HepG2 (cell line): ENCODE measurements around the gene PLD1. TPM values are rescaled to one million over a fixed set of nuclear protein-coding genes. Genes with fewer than 3 reads are reported as not detected.
A peak's percentile ranks its signal among the peaks of the same experiment; 100 is the strongest.

Source experiments
- CAMTA2 ChIP-seq: sonication (generic); formaldehyde crosslinking; IDR thresholded peaks from 2 replicates; pipeline ENCODE4 v1.4.0; 2020; ENCODE audit warnings: mild to moderate bottlenecking, missing genetic modification reagents, borderline replicate concordance
- CHD4 ChIP-seq: fragments of 200-600 bp; sonication (generic); IDR thresholded peaks from 2 replicates; pipeline ENCODE4 v1.7.0; 2017; ENCODE audit warnings: mild to moderate bottlenecking, low read length, borderline replicate concordance
- DR1 ChIP-seq: sonication (generic); formaldehyde crosslinking; IDR thresholded peaks from 2 replicates; pipeline ENCODE4 v1.8.0; 2021; ENCODE audit warnings: mild to moderate bottlenecking, missing genetic modification reagents, inconsistent platforms
- ERF ChIP-seq: IDR thresholded peaks from 2 replicates; pipeline ENCODE4 v1.6.1; 2018; ENCODE audit warnings: missing biosample characterization, missing genetic modification reagents
- FOXA1 ChIP-seq, 2 experiments: fragments of 450-650 bp in 1 of 2; sonication (generic) in 1 of 2; formaldehyde crosslinking in 1 of 2; IDR thresholded peaks; 2 replicates each; pipeline versions ENCODE4 v1.4.0 to v1.6.1; 2016 to 2020; ENCODE audit warnings: missing genetic modification reagents in 1 of 2
- FOXJ3 ChIP-seq: sonication (generic); formaldehyde crosslinking; IDR thresholded peaks from 2 replicates; pipeline ENCODE4 v1.4.0; 2020; ENCODE audit warnings: missing genetic modification reagents, mild to moderate bottlenecking, borderline replicate concordance
- GTF3A ChIP-seq: sonication (generic); formaldehyde crosslinking; conservative IDR thresholded peaks from 2 replicates; pipeline ENCODE4 v1.4.0; 2020; ENCODE audit warnings: mild to moderate bottlenecking, missing genetic modification reagents
- NPAS2 ChIP-seq: sonication (generic); formaldehyde crosslinking; IDR thresholded peaks from 2 replicates; pipeline ENCODE4 v1.8.0; 2022; ENCODE audit warnings: mild to moderate bottlenecking, missing genetic modification reagents, borderline replicate concordance
- SMARCC2 ChIP-seq: fragments of 450-650 bp; IDR thresholded peaks from 2 replicates; pipeline ENCODE4 v1.6.1; 2017; ENCODE audit warnings: antibody characterized with exemption, mild to moderate bottlenecking
- SMARCE1 ChIP-seq: fragments of 450-650 bp; IDR thresholded peaks from 2 replicates; pipeline ENCODE4 v1.6.1; 2017; ENCODE audit warnings: borderline replicate concordance
- SOX13 ChIP-seq, 3 experiments: fragments of 450-650 bp in 1 of 3; sonication (generic) in 1 of 3; formaldehyde crosslinking in 1 of 3; IDR thresholded peaks in 2 of 3; conservative IDR thresholded peaks in 1 of 3; 2 replicates each; pipeline versions ENCODE4 v1.5.0 to v1.6.1; 2016 to 2020; ENCODE audit warnings: antibody characterized with exemption in 1 of 3, mild to moderate bottlenecking in 1 of 3, missing compliant biosample characterization in 1 of 3, missing genetic modification reagents in 1 of 3, moderate library complexity in 1 of 3
- SUZ12 ChIP-seq: fragments of 150-350 bp; IDR thresholded peaks from 2 replicates; pipeline ENCODE4 v1.6.1; 2014; ENCODE audit warnings: low read depth, low read length
- ZC3H13 ChIP-seq: sonication (generic); formaldehyde crosslinking; IDR thresholded peaks from 2 replicates; pipeline ENCODE4 v1.8.1; 2023; ENCODE audit warnings: mild to moderate bottlenecking, missing genetic modification reagents, moderate library complexity
- ZNF143 ChIP-seq: sonication (generic); formaldehyde crosslinking; IDR thresholded peaks from 2 replicates; pipeline ENCODE4 v1.4.0; 2020; ENCODE audit warnings: missing genetic modification reagents
- ZNF367 ChIP-seq: sonication (generic); formaldehyde crosslinking; IDR thresholded peaks from 2 replicates; pipeline ENCODE4 v1.4.0; 2020; ENCODE audit warnings: missing genetic modification reagents, borderline replicate concordance
- ZNF616 ChIP-seq: sonication (generic); formaldehyde crosslinking; IDR thresholded peaks from 2 replicates; pipeline ENCODE4 v1.5.0; 2020; ENCODE audit warnings: low read depth, mild to moderate bottlenecking, missing genetic modification reagents
- ZNF720 ChIP-seq: sonication (generic); formaldehyde crosslinking; IDR thresholded peaks from 2 replicates; pipeline ENCODE4 v1.4.0; 2020; ENCODE audit warnings: missing genetic modification reagents
- ZSCAN29 ChIP-seq: sonication (generic); formaldehyde crosslinking; conservative IDR thresholded peaks from 2 replicates; pipeline ENCODE4 v1.4.0; 2020; ENCODE audit warnings: mild to moderate bottlenecking, missing genetic modification reagents
- ZZZ3 ChIP-seq: sonication (generic); formaldehyde crosslinking; IDR thresholded peaks from 2 replicates; pipeline ENCODE4 v1.4.0; 2020; ENCODE audit warnings: missing genetic modification reagents, mild to moderate bottlenecking, borderline replicate concordance
- polyA plus RNA-seq, 8 experiments: library from polyadenylated mRNA; depleted of rRNA in 3 of 8; stranded (reverse) in 7 of 8; unstranded in 1 of 8; fragments of >200 nt; fragmentation: Illumina TruSeq in 4 of 8; extraction: Trizol in 4 of 8; gene quantifications; 2 replicates each; pipeline versions ENCODE4 v1.2.1 to v1.2.3, GENCODE V29; 2011 to 2016; ENCODE audit warnings: low read depth in 4 of 8, missing spikeins in 1 of 8, mixed read lengths in 1 of 8; ENCODE audit not compliant: insufficient read depth in 1 of 8
- total RNA-seq, 5 experiments: library from RNA; depleted of rRNA; stranded (reverse); fragments of >200 nt; fragmentation: Illumina TruSeq; extraction: Trizol; gene quantifications; 2 replicates each; pipeline ENCODE4 v1.2.3, GENCODE V29; 2016; ENCODE audit warnings: low read depth in 1 of 5
- TF ChIP-seq, protein P1 (sequence below): sonication (generic); formaldehyde crosslinking; IDR thresholded peaks from 2 replicates; pipeline ENCODE4 v1.4.0; 2020; ENCODE audit warnings: low read depth, missing genetic modification reagents
- TF ChIP-seq, protein P2 (sequence below): sonication (generic); formaldehyde crosslinking; IDR thresholded peaks from 2 replicates; pipeline ENCODE4 v1.4.0; 2020; ENCODE audit warnings: missing genetic modification reagents, borderline replicate concordance
- TF ChIP-seq, protein P3 (sequence below): sonication (generic); formaldehyde crosslinking; IDR thresholded peaks from 2 replicates; pipeline ENCODE4 v1.9.0; 2021; ENCODE audit warnings: missing genetic modification reagents, mild to moderate bottlenecking, borderline replicate concordance

Gene PLD1
- total and polyA plus RNA-seq, 2 of the 13 experiments (the other 11 are each of a cell fraction or from before 2014, with no cell fraction given): 27.1 to 59.4 TPM

DNA sequence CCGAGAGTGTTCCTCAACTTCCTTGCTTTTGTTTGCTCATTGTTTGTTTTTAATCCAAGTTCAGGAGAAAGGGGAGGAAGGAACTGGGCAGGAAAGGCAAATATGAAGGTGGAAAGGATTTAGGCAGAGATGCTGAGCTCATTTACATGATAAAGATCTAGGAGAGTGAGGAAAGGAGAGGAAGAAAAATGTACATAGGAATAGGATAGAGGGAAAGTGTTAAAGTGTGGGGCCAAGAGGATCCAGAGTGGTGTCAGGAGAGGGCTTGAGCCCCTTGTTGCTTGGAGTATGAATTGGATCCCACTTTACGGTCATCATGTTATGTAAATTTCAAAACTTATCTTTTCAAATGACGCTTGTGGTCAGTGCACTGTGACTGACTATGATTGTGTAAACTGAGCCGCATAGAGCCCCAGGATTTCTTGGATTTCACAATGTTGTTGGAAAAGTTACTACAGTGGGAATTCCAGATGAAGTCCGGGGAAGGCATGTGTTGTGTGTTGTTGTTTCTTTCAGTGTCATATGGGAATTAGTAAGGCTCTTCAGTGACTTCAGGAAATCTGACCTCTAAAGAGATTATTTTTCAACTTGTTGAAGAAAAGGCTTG lies 15.0 kb upstream of the PLD1 start (continued):
- peak; percentile 48; the same call in 1 of the 2 replicates for TF ChIP-seq ERF (CRISPR knock-in tag)
- TF ChIP-seq SMARCC2: no peak
- TF ChIP-seq DR1 (CRISPR knock-in tag): no peak
- TF ChIP-seq ZNF720: no peak
- no peak for TF ChIP-seq ZC3H13 (CRISPR knock-in tag)
- TF ChIP-seq, protein P1, sequence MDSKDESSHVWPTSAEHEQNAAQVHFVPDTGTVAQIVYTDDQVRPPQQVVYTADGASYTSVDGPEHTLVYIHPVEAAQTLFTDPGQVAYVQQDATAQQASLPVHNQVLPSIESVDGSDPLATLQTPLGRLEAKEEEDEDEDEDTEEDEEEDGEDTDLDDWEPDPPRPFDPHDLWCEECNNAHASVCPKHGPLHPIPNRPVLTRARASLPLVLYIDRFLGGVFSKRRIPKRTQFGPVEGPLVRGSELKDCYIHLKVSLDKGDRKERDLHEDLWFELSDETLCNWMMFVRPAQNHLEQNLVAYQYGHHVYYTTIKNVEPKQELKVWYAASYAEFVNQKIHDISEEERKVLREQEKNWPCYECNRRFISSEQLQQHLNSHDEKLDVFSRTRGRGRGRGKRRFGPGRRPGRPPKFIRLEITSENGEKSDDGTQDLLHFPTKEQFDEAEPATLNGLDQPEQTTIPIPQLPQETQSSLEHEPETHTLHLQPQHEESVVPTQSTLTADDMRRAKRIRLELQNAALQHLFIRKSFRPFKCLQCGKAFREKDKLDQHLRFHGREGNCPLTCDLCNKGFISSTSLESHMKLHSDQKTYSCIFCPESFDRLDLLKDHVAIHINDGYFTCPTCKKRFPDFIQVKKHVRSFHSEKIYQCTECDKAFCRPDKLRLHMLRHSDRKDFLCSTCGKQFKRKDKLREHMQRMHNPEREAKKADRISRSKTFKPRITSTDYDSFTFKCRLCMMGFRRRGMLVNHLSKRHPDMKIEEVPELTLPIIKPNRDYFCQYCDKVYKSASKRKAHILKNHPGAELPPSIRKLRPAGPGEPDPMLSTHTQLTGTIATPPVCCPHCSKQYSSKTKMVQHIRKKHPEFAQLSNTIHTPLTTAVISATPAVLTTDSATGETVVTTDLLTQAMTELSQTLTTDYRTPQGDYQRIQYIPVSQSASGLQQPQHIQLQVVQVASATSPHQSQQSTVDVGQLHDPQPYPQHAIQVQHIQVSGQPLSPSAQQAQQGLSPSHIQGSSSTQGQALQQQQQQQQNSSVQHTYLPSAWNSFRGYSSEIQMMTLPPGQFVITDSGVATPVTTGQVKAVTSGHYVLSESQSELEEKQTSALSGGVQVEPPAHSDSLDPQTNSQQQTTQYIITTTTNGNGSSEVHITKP (CRISPR knock-in tag): no peak
- no peak for TF ChIP-seq CAMTA2 (CRISPR knock-in tag)
- 0 out of 2 replicates have a peak, but pooled peaks have one; percentile 33 for TF ChIP-seq SOX13 (IDR thresholded peaks at IDR 0.05)
- peak in 1 of 2 experiments; percentile 65; a peak in 2 of 4 replicates for TF ChIP-seq SOX13 (CRISPR knock-in tag; conservative IDR thresholded peaks at IDR 0.05 in 1 of 2, IDR thresholded peaks at IDR 0.05 in 1 of 2)
- TF ChIP-seq CHD4: peak; percentile 45; the same call in 1 of the 2 replicates
- no peak for TF ChIP-seq NPAS2
- no peak for TF ChIP-seq FOXA1 (IDR thresholded peaks at IDR 0.05)
- TF ChIP-seq FOXA1 (CRISPR knock-in tag; IDR thresholded peaks at IDR 0.05): no peak
- no peak for TF ChIP-seq SMARCE1
- TF ChIP-seq, protein P2, sequence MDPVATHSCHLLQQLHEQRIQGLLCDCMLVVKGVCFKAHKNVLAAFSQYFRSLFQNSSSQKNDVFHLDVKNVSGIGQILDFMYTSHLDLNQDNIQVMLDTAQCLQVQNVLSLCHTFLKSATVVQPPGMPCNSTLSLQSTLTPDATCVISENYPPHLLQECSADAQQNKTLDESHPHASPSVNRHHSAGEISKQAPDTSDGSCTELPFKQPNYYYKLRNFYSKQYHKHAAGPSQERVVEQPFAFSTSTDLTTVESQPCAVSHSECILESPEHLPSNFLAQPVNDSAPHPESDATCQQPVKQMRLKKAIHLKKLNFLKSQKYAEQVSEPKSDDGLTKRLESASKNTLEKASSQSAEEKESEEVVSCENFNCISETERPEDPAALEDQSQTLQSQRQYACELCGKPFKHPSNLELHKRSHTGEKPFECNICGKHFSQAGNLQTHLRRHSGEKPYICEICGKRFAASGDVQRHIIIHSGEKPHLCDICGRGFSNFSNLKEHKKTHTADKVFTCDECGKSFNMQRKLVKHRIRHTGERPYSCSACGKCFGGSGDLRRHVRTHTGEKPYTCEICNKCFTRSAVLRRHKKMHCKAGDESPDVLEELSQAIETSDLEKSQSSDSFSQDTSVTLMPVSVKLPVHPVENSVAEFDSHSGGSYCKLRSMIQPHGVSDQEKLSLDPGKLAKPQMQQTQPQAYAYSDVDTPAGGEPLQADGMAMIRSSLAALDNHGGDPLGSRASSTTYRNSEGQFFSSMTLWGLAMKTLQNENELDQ (CRISPR knock-in tag): no peak
- no peak for TF ChIP-seq ZSCAN29
- 0 out of 2 replicates have a peak, but pooled peaks have one; percentile 35 for TF ChIP-seq FOXJ3 (CRISPR knock-in tag)
- TF ChIP-seq, protein P3, sequence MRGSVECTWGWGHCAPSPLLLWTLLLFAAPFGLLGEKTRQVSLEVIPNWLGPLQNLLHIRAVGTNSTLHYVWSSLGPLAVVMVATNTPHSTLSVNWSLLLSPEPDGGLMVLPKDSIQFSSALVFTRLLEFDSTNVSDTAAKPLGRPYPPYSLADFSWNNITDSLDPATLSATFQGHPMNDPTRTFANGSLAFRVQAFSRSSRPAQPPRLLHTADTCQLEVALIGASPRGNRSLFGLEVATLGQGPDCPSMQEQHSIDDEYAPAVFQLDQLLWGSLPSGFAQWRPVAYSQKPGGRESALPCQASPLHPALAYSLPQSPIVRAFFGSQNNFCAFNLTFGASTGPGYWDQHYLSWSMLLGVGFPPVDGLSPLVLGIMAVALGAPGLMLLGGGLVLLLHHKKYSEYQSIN: no peak
- no peak for TF ChIP-seq ZNF367
- no peak for TF ChIP-seq ZNF143 (CRISPR knock-in tag)
- no peak for TF ChIP-seq ZZZ3 (CRISPR knock-in tag)
- no peak for TF ChIP-seq GTF3A (CRISPR knock-in tag)
- no peak for TF ChIP-seq SUZ12
- no peak for TF ChIP-seq ZNF616 (CRISPR knock-in tag)
